HG02759 (cell line): Measurements from ENCODE around the gene LYPD6B.

Source experiments
- ATAC-seq: cut with Tn5 transposase; IDR thresholded peaks from one replicate; pipeline ENCODE4 v1.9.1; 2021; ENCODE audit warnings: mild to moderate bottlenecking, moderate library complexity; ENCODE audit not compliant: unreplicated experiment

Gene LYPD6B

GRCh38 chr2:149155988-149156387, 117.5 kb downstream of the LYPD6B start:
- ATAC-seq: no peak

GRCh38 chr2:149156971-149157740, 118.7 kb downstream of the LYPD6B start:
- ATAC-seq: no peak

- no peak for ATAC-seq
Observed at GRCh38 chr2:149158957-149159356, 120.5 kb downstream of the LYPD6B start.

GRCh38 chr2:149160195-149160594, 121.7 kb downstream of the LYPD6B start:
- no peak for ATAC-seq

- ATAC-seq: peak; percentile 99
Observed at GRCh38 chr2:149160701-149161217, 122.3 kb downstream of the LYPD6B start.

- ATAC-seq: no peak
Observed at GRCh38 chr2:149161481-149162225, 123.2 kb downstream of the LYPD6B start.

GRCh38 chr2:149164296-149164695, 125.8 kb downstream of the LYPD6B start:
- ATAC-seq: no peak

GRCh38 chr2:149164827-149165226, 126.3 kb downstream of the LYPD6B start:
- no peak for ATAC-seq

- ATAC-seq: peak; percentile 89
Observed at GRCh38 chr2:149167001-149167780, 128.7 kb downstream of the LYPD6B start.

- ATAC-seq: no peak
Observed at GRCh38 chr2:149167941-149168340, 129.4 kb downstream of the LYPD6B start.

GRCh38 chr2:149169656-149170055, 131.2 kb downstream of the LYPD6B start:
- ATAC-seq: no peak

GRCh38 chr2:149170156-149170555, 131.7 kb downstream of the LYPD6B start:
- ATAC-seq: no peak

- no peak for ATAC-seq
Observed at GRCh38 chr2:149170911-149171310, 132.4 kb downstream of the LYPD6B start.

GRCh38 chr2:149173220-149173619, 134.7 kb downstream of the LYPD6B start:
- ATAC-seq: no peak

GRCh38 chr2:149175956-149176355, 137.5 kb downstream of the LYPD6B start:
- ATAC-seq: no peak

- ATAC-seq: no peak
Observed at GRCh38 chr2:149178612-149179011, 140.1 kb downstream of the LYPD6B start.

GRCh38 chr2:149180226-149180875, 141.9 kb downstream of the LYPD6B start:
- no peak for ATAC-seq

GRCh38 chr2:149183187-149183586, 144.7 kb downstream of the LYPD6B start:
- ATAC-seq: no peak

GRCh38 chr2:149184991-149185390, 146.5 kb downstream of the LYPD6B start:
- ATAC-seq: no peak

- no peak for ATAC-seq
Observed at GRCh38 chr2:149185942-149186490, 147.5 kb downstream of the LYPD6B start.
